Measurements from ENCODE around the gene GABBR2. TPM values are rescaled to one million over a fixed set of nuclear protein-coding genes. Genes with fewer than 3 reads are reported as not detected.

GABBR2 gene
- polyA plus RNA-seq, 1 donor (not counting 4 experiments of a cell fraction or from before 2014, with no cell fraction given), result 0.01 TPM

GRCh38 chr9:98484162-98484561 is 224.6 kb downstream of the GABBR2 start:
- dilution Hi-C loops (cut with MboI; ENCODE audit: extremely low pct_ligation_motif_present, low sequenced_read_pairs), result no loop called here
- Histone ChIP-seq H3K79me2 (ENCODE audit: control insufficient read depth, insufficient read depth, low read length) (no peaks in the 10 kb centered on the region), H3K9ac (ENCODE audit: control insufficient read depth, extremely low read depth, insufficient read depth, low read length) (no peak overlapping the region), H3K4me1 (ENCODE audit: control insufficient read depth, extremely low read depth, insufficient read depth, low read length) (peaks cover 12% of the 10 kb centered on the region), H3K36me3 (ENCODE audit: control insufficient read depth in 2 of 2, extremely low read depth in 1 of 2, insufficient read depth in 2 of 2, low read length in 2 of 2) (no peaks in the 10 kb centered on the region), H3K9me3 (ENCODE audit: control insufficient read depth, low read depth, low read length) (no peaks in the 10 kb centered on the region), H3K4me2 (ENCODE audit: control insufficient read depth, extremely low read depth, insufficient read depth, low read depth, low read length) (no peak overlapping the region), H3K4me3 (ENCODE audit: control insufficient read depth in 2 of 3, extremely low read depth in 1 of 3, insufficient read depth in 2 of 3, low read depth in 1 of 3, low read length in 3 of 3) (no peak overlapping the region), H3K9me1 (ENCODE audit: control insufficient read depth, extremely low read depth, insufficient read depth, low read length) (no peaks in the 10 kb centered on the region), H3K27me3 (ENCODE audit: control insufficient read depth, extremely low read depth, insufficient read depth, low read length) (peaks cover 8% of the 10 kb centered on the region), H3K27ac (ENCODE audit: control insufficient read depth, insufficient read depth, low read length) (no peak overlapping the region), H2AFZ (ENCODE audit: control insufficient read depth, low read length) (no peak overlapping the region), H4K20me1 (ENCODE audit: control insufficient read depth, extremely low read depth, insufficient read depth, low read length) (no peaks in the 10 kb centered on the region)
- TF ChIP-seq, protein P1, sequence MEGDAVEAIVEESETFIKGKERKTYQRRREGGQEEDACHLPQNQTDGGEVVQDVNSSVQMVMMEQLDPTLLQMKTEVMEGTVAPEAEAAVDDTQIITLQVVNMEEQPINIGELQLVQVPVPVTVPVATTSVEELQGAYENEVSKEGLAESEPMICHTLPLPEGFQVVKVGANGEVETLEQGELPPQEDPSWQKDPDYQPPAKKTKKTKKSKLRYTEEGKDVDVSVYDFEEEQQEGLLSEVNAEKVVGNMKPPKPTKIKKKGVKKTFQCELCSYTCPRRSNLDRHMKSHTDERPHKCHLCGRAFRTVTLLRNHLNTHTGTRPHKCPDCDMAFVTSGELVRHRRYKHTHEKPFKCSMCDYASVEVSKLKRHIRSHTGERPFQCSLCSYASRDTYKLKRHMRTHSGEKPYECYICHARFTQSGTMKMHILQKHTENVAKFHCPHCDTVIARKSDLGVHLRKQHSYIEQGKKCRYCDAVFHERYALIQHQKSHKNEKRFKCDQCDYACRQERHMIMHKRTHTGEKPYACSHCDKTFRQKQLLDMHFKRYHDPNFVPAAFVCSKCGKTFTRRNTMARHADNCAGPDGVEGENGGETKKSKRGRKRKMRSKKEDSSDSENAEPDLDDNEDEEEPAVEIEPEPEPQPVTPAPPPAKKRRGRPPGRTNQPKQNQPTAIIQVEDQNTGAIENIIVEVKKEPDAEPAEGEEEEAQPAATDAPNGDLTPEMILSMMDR (optimal IDR thresholded peaks at IDR 0.05 in 1 of 3, IDR thresholded peaks at IDR 0.05 in 1 of 3, conservative IDR thresholded peaks at IDR 0.05 in 1 of 3; ENCODE audit: extremely low read depth in 1 of 3, insufficient read depth in 2 of 3, low read length in 3 of 3), result no peak
- no peak for TF ChIP-seq EZH2 (IDR thresholded peaks at IDR 0.05; ENCODE audit: low read length)
- FAIRE-seq, result no peak
- no peak for DNase-seq (ENCODE audit: low read depth, low spot score)

- Histone ChIP-seq H3K9me3 (ENCODE audit: control insufficient read depth, low read depth, low read length) (no peaks in the 10 kb centered on the region), H3K4me2 (ENCODE audit: control insufficient read depth, extremely low read depth, insufficient read depth, low read depth, low read length) (no peak overlapping the region), H3K4me3 (ENCODE audit: control insufficient read depth in 2 of 3, extremely low read depth in 1 of 3, insufficient read depth in 2 of 3, low read depth in 1 of 3, low read length in 3 of 3) (no peak overlapping the region), H3K9ac (ENCODE audit: control insufficient read depth, extremely low read depth, insufficient read depth, low read length) (no peak overlapping the region), H2AFZ (ENCODE audit: control insufficient read depth, low read length) (no peak overlapping the region), H3K36me3 (ENCODE audit: control insufficient read depth in 2 of 2, extremely low read depth in 1 of 2, insufficient read depth in 2 of 2, low read length in 2 of 2) (no peaks in the 10 kb centered on the region), H3K27me3 (ENCODE audit: control insufficient read depth, extremely low read depth, insufficient read depth, low read length) (peaks cover 8% of the 10 kb centered on the region), H3K27ac (ENCODE audit: control insufficient read depth, insufficient read depth, low read length) (no peak overlapping the region), H3K79me2 (ENCODE audit: control insufficient read depth, insufficient read depth, low read length) (no peaks in the 10 kb centered on the region), H4K20me1 (ENCODE audit: control insufficient read depth, extremely low read depth, insufficient read depth, low read length) (no peaks in the 10 kb centered on the region), H3K9me1 (ENCODE audit: control insufficient read depth, extremely low read depth, insufficient read depth, low read length) (no peaks in the 10 kb centered on the region), H3K4me1 (ENCODE audit: control insufficient read depth, extremely low read depth, insufficient read depth, low read length) (peaks cover 8% of the 10 kb centered on the region)
- DNase-seq (ENCODE audit: low read depth, low spot score) (no peak), FAIRE-seq (no peak)
- dilution Hi-C loops (cut with MboI; ENCODE audit: extremely low pct_ligation_motif_present, low sequenced_read_pairs), result no loop called here
- no peak for TF ChIP-seq EZH2 (IDR thresholded peaks at IDR 0.05; ENCODE audit: low read length)
- TF ChIP-seq, protein P1 (optimal IDR thresholded peaks at IDR 0.05 in 1 of 3, IDR thresholded peaks at IDR 0.05 in 1 of 3, conservative IDR thresholded peaks at IDR 0.05 in 1 of 3; ENCODE audit: extremely low read depth in 1 of 3, insufficient read depth in 2 of 3, low read length in 3 of 3), result no peak
Measured at GRCh38 chr9:98482226-98482625, 226.5 kb downstream of the GABBR2 start.
